ENCODE measurements around the gene KATNBL1. TPM values are rescaled to one million over a fixed set of nuclear protein-coding genes. Genes with fewer than 3 reads are reported as not detected.

Gene KATNBL1
- polyA plus RNA-seq, 1 of the 3 experiments (the other 2 are of a cell fraction), result 13.8 TPM

DNA sequence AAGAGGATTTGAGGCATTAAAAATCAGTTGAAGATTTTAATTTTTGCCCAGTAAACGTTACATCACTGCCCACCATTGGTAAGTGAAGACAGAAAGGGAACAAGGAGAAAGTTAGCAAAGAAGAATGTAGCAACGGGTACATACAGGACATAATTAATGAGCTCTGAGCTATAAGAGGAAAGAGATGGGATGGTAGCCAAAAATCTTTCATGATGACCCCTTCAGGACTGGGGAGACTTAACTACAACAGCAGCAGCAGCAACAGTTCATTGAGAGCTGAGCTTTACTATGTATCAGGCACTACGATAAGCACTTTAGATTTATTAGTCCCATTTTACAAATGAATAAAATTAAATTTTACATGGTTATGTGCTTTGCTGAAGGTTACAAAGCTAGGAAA is 33.3 kb upstream of the KATNBL1 start:
- Histone ChIP-seq H3K4me1 (ENCODE audit: control insufficient read depth in 1 of 2, insufficient read depth in 2 of 2, low read depth in 1 of 2, low read length in 1 of 2) (peaks cover 0 to 13% of the 10 kb centered on the region in 2 experiments; a peak in 2 of 4 replicates), H3K27ac (ENCODE audit: low read depth in 2 of 2, low read length in 1 of 2) (peak overlapping the region in 1 of 2 experiments; percentile 97; a peak in 1 of 4 replicates), H3K27me3 (ENCODE audit: insufficient read depth) (no peaks in the 10 kb centered on the region), H3K36me3 (replicated peaks in 1 of 2; ENCODE audit: control insufficient read depth in 1 of 2, insufficient read depth in 2 of 2, low read length in 1 of 2) (peaks cover 0 to 4% of the 10 kb centered on the region in 2 experiments), H4K20me1 (ENCODE audit: insufficient read depth) (no peaks in the 10 kb centered on the region), H3F3A (replicated peaks; ENCODE audit: insufficient read depth) (peaks cover 29% of the 10 kb centered on the region), H3K79me2 (ENCODE audit: insufficient read depth) (no peaks in the 10 kb centered on the region), H3K9me2 (no peaks in the 10 kb centered on the region), H2AFZ (ENCODE audit: low read depth) (no peak overlapping the region), H3K9me3 (no peaks in the 10 kb centered on the region), H3K4me2 (no peak overlapping the region), H3K4me3 (ENCODE audit: low read depth in 2 of 2, low read length in 1 of 2) (no peak overlapping the region), H3K9ac (no peak overlapping the region)
- CTCF ChIA-PET, result interaction anchor here (1.0 to 4.8 kb wide), 3 partner anchors 12 to 124 kb away, joined by 4 to 73 read pairs (median 13); partner anchors contain the start of gene LPCAT4
- POLR2A ChIA-PET, result no interaction called here
- DNase-seq, result no peak
- no peak for TF ChIP-seq CHD2 (IDR thresholded peaks at IDR 0.05; ENCODE audit: low read length, partially characterized antibody)
- TF ChIP-seq, protein P1, sequence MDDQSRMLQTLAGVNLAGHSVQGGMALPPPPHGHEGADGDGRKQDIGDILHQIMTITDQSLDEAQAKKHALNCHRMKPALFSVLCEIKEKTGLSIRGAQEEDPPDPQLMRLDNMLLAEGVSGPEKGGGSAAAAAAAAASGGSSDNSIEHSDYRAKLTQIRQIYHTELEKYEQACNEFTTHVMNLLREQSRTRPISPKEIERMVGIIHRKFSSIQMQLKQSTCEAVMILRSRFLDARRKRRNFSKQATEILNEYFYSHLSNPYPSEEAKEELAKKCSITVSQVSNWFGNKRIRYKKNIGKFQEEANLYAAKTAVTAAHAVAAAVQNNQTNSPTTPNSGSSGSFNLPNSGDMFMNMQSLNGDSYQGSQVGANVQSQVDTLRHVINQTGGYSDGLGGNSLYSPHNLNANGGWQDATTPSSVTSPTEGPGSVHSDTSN (IDR thresholded peaks at IDR 0.05), result peak; percentile 39; the same call in 1 of the 2 replicates
- WGBS (ENCODE audit: low lambda C conversion rate), result 74% methylated on average over 3 of the region's 3 CpGs

- peak overlapping the region in 1 of 2 experiments; percentile 97; a peak in 2 of 4 replicates for H3K27ac ChIP-seq (ENCODE audit: low read depth in 2 of 2, low read length in 1 of 2)
- WGBS (ENCODE audit: low lambda C conversion rate), result 81% methylated on average over 4 of the region's 4 CpGs
- DNase-seq, result no peak
- peaks cover 0 to 13% of the 10 kb centered on the region in 2 experiments; a peak in 2 of 4 replicates for H3K4me1 ChIP-seq (ENCODE audit: control insufficient read depth in 1 of 2, insufficient read depth in 2 of 2, low read depth in 1 of 2, low read length in 1 of 2)
- no peak overlapping the region for H3K4me2 ChIP-seq
- POLR2A ChIA-PET, result no interaction called here
- H3F3A ChIP-seq (replicated peaks; ENCODE audit: insufficient read depth), result peaks cover 32% of the 10 kb centered on the region
- no peaks in the 10 kb centered on the region for H3K27me3 ChIP-seq (ENCODE audit: insufficient read depth)
- H3K9me2 ChIP-seq, result no peaks in the 10 kb centered on the region
- H4K20me1 ChIP-seq (ENCODE audit: insufficient read depth), result no peaks in the 10 kb centered on the region
- H3K4me3 ChIP-seq (ENCODE audit: low read depth in 2 of 2, low read length in 1 of 2), result no peak overlapping the region
- H3K36me3 ChIP-seq (replicated peaks in 1 of 2; ENCODE audit: control insufficient read depth in 1 of 2, insufficient read depth in 2 of 2, low read length in 1 of 2), result peaks cover 4% of the 10 kb centered on the region in 2 experiments
- no peak overlapping the region for H2AFZ ChIP-seq (ENCODE audit: low read depth)
- no peak overlapping the region for H3K9ac ChIP-seq
- TF ChIP-seq TEAD4 (IDR thresholded peaks at IDR 0.05; ENCODE audit: borderline replicate concordance, insufficient read depth), result no peak
- H3K79me2 ChIP-seq (ENCODE audit: insufficient read depth), result no peaks in the 10 kb centered on the region
- CTCF ChIA-PET, result interaction anchor here (0.7 to 4.8 kb wide), 15 partner anchors 9 to 345 kb away, joined by 3 to 73 read pairs (median 7); partner anchors contain the start of genes EMC4, LPCAT4, NOP10 and NUTM1
- H3K9me3 ChIP-seq, result no peaks in the 10 kb centered on the region
These were observed 32.4 kb upstream of the KATNBL1 start for GRCh38 chr15:34242331-34242710.

GRCh38 chr15:34241376-34242330 is 31.8 kb upstream of the KATNBL1 start:
- H2AFZ ChIP-seq (ENCODE audit: low read depth), result no peak overlapping the region
- H3F3A ChIP-seq (replicated peaks; ENCODE audit: insufficient read depth), result peaks cover 32% of the 10 kb centered on the region
- DNase-seq, result peak; percentile 60
- ChIA-PET CTCF (interaction anchor here (0.7 to 4.8 kb wide), 27 partner anchors 8 to 376 kb away, joined by 3 to 73 read pairs (median 5); partner anchors contain the start of genes EMC4, LPCAT4, NOP10 and NUTM1), POLR2A (no interaction called here)
- no peak overlapping the region for H3K9ac ChIP-seq
- H3K4me3 ChIP-seq (ENCODE audit: low read depth in 2 of 2, low read length in 1 of 2), result no peak overlapping the region
- H3K27me3 ChIP-seq (ENCODE audit: insufficient read depth), result no peaks in the 10 kb centered on the region
- H4K20me1 ChIP-seq (ENCODE audit: insufficient read depth), result no peaks in the 10 kb centered on the region
- H3K27ac ChIP-seq (ENCODE audit: low read depth in 2 of 2, low read length in 1 of 2), result peak overlapping the region in 1 of 2 experiments; percentile 97; a peak in 2 of 4 replicates
- no peaks in the 10 kb centered on the region for H3K79me2 ChIP-seq (ENCODE audit: insufficient read depth)
- WGBS (ENCODE audit: low lambda C conversion rate), result 44% methylated on average over 1 of the region's 1 CpG
- H3K9me3 ChIP-seq, result no peaks in the 10 kb centered on the region
- no peaks in the 10 kb centered on the region for H3K9me2 ChIP-seq
- H3K36me3 ChIP-seq (replicated peaks in 1 of 2; ENCODE audit: control insufficient read depth in 1 of 2, insufficient read depth in 2 of 2, low read length in 1 of 2), result peaks cover 6 to 7% of the 10 kb centered on the region in 2 experiments
- H3K4me1 ChIP-seq (ENCODE audit: control insufficient read depth in 1 of 2, insufficient read depth in 2 of 2, low read depth in 1 of 2, low read length in 1 of 2), result peaks cover 0 to 13% of the 10 kb centered on the region in 2 experiments; a peak in 2 of 4 replicates
- H3K4me2 ChIP-seq, result no peak overlapping the region
- TF ChIP-seq FOXJ3 (CRISPR knock-in tag; IDR thresholded peaks at IDR 0.05) (no peak), EZH2phosphoT487 (IDR thresholded peaks at IDR 0.05; ENCODE audit: borderline replicate concordance, low read depth) (no peak), CHD2 (IDR thresholded peaks at IDR 0.05; ENCODE audit: low read length, partially characterized antibody) (no peak), RAD21 (IDR thresholded peaks at IDR 0.05; ENCODE audit: low read length) (peak; percentile 60), EP300 (IDR thresholded peaks at IDR 0.05; ENCODE audit: borderline replicate concordance in 1 of 2, low read depth in 1 of 2, low read length in 1 of 2) (no peak), MXI1 (IDR thresholded peaks at IDR 0.05; ENCODE audit: low read depth, low read length) (no peak), TCF12 (IDR thresholded peaks at IDR 0.05) (no peak), GATA2 (CRISPR knock-in tag; IDR thresholded peaks at IDR 0.05) (no peak), IRF3 (IDR thresholded peaks at IDR 0.05; ENCODE audit: low read depth, low read length) (no peak), NFIC (IDR thresholded peaks at IDR 0.05; ENCODE audit: borderline replicate concordance) (no peak), USF2 (IDR thresholded peaks at IDR 0.05; ENCODE audit: borderline replicate concordance, low read depth, low read length) (no peak), FOSL2 (IDR thresholded peaks at IDR 0.05; ENCODE audit: borderline replicate concordance, low read depth) (no peak)
- TF ChIP-seq, protein P1 (IDR thresholded peaks at IDR 0.05), result no peak
